Hepatocyte (in vitro differentiated cells): ENCODE measurements around the gene ATP1A4. TPM values are rescaled to one million over a fixed set of nuclear protein-coding genes. Genes with fewer than 3 reads are reported as not detected.

Experiments
- DNase-seq: peaks from one replicate; pipeline ENCODE4 v3.0.0-alpha.2; 2016; ENCODE audit warnings: low spot score
- H2AFZ ChIP-seq: fragments of 200-600 bp; sonication (generic); 2 replicates; pipeline ENCODE4 v1.6.0; 2016; ENCODE audit warnings: antibody characterized with exemption, mild to moderate bottlenecking
- H3K27ac ChIP-seq: fragments of 200-600 bp; sonication (generic); 2 replicates; pipeline ENCODE4 v1.5.1; 2016; ENCODE audit warnings: mild to moderate bottlenecking
- H3K27me3 ChIP-seq: fragments of 200-600 bp; sonication (generic); 2 replicates; pipeline ENCODE4 v1.6.1; 2016
- H3K36me3 ChIP-seq: fragments of 200-600 bp; sonication (generic); replicated peaks from 2 replicates; pipeline ENCODE4 v1.5.1; 2016; ENCODE audit warnings: low read depth; ENCODE audit not compliant: insufficient read depth
- H3K4me1 ChIP-seq: fragments of 200-600 bp; sonication (generic); 2 replicates; pipeline ENCODE4 v1.5.1; 2016; ENCODE audit warnings: mild to moderate bottlenecking, moderate library complexity; ENCODE audit not compliant: insufficient read depth
- H3K4me2 ChIP-seq: fragments of 200-600 bp; sonication (generic); 2 replicates; pipeline ENCODE4 v1.6.0; 2016
- H3K4me3 ChIP-seq: fragments of 200-600 bp; sonication (generic); 2 replicates; pipeline ENCODE4 v1.5.1; 2016; ENCODE audit warnings: mild to moderate bottlenecking
- H3K79me2 ChIP-seq: fragments of 200-600 bp; sonication (generic); 2 replicates; pipeline ENCODE4 v1.6.0; 2017; ENCODE audit warnings: mild to moderate bottlenecking
- H3K9me2 ChIP-seq: fragments of 200-600 bp; sonication (generic); replicated peaks from 2 replicates; pipeline ENCODE4 v1.6.0; 2017; ENCODE audit warnings: mild to moderate bottlenecking; ENCODE audit not compliant: insufficient read depth
- H3K9me3 ChIP-seq: fragments of 200-600 bp; sonication (generic); 2 replicates; pipeline ENCODE4 v1.5.1; 2016; ENCODE audit warnings: low read depth, mild to moderate bottlenecking
- H4K20me1 ChIP-seq: fragments of 200-600 bp; sonication (generic); 2 replicates; pipeline ENCODE4 v1.6.0; 2016; ENCODE audit warnings: mild to moderate bottlenecking; ENCODE audit not compliant: insufficient read depth, poor library complexity, severe bottlenecking
- CTCF ChIP-seq: fragments of 200-600 bp; sonication (generic); IDR thresholded peaks from 2 replicates; pipeline ENCODE4 v1.5.1; 2016; ENCODE audit warnings: antibody characterized with exemption, mild to moderate bottlenecking; ENCODE audit not compliant: poor library complexity
- EZH2 ChIP-seq: fragments of 200-600 bp; sonication (generic); IDR thresholded peaks from 2 replicates; pipeline ENCODE4 v1.6.1; 2016; ENCODE audit warnings: antibody characterized with exemption, mild to moderate bottlenecking, borderline replicate concordance
- EZH2phosphoT487 ChIP-seq: fragments of 200-600 bp; sonication (generic); IDR thresholded peaks from one replicate; pipeline ENCODE4 v1.6.1; 2018; ENCODE audit warnings: antibody characterized with exemption, mild to moderate bottlenecking, low read depth, moderate library complexity; ENCODE audit not compliant: unreplicated experiment, severe bottlenecking
- WGBS: methylation state at CpG from one replicate; pipeline ENCODE4 v1.1.6; 2016; ENCODE audit warnings: low lambda C conversion rate; ENCODE audit errors: missing lambda C conversion rate; 5-methylcytosine and 5-hydroxymethylcytosine counted together
- polyA plus RNA-seq: library from polyadenylated mRNA; unstranded; fragments of >200 nt; fragmentation: Nextera tagmentation; extraction: Ambion mirVana; gene quantifications from 2 replicates; pipeline ENCODE4 v1.2.1, GENCODE V29; 2016
- total RNA-seq: library from RNA; depleted of rRNA; stranded (reverse); fragments of >200 nt; gene quantifications from 2 replicates; pipeline ENCODE4 v1.2.3, GENCODE V29; 2014

The ATP1A4 gene
- total and polyA plus RNA-seq, 2 experiments from 2014 or later = 0.45 to 4.4 TPM

- 89% methylated on average over 8 of the region's 8 CpGs for WGBS
Observed at GRCh38 chr1:160137216-160137862, 14.1 kb upstream of the ATP1A4 start.

GRCh38 chr1:160139840-160140239, 11.6 kb upstream of the ATP1A4 start:
- no peak overlapping the region for H3K27ac ChIP-seq
- H3K4me1 ChIP-seq = no peaks in the 10 kb centered on the region
- no peaks in the 10 kb centered on the region for H3K27me3 ChIP-seq
- TF ChIP-seq EZH2phosphoT487 (no peak), CTCF (no peak), EZH2 (no peak)
- no peak overlapping the region for H3K4me2 ChIP-seq
- no peaks in the 10 kb centered on the region for H3K9me2 ChIP-seq
- no peaks in the 10 kb centered on the region for H4K20me1 ChIP-seq
- no peaks in the 10 kb centered on the region for H3K36me3 ChIP-seq
- no peak overlapping the region for H3K4me3 ChIP-seq
- DNase-seq = no peak
- no peaks in the 10 kb centered on the region for H3K9me3 ChIP-seq
- WGBS = 96% methylated on average over 8 of the region's 8 CpGs
- no peaks in the 10 kb centered on the region for H3K79me2 ChIP-seq
- no peak overlapping the region for H2AFZ ChIP-seq

More at GRCh38 chr1:160137216-160137862, 14.1 kb upstream of the ATP1A4 start:
- no peaks in the 10 kb centered on the region for H3K9me2 ChIP-seq
- H3K4me1 ChIP-seq = no peaks in the 10 kb centered on the region
- no peak for DNase-seq
- no peak overlapping the region for H3K4me2 ChIP-seq
- no peak overlapping the region for H3K4me3 ChIP-seq
- H4K20me1 ChIP-seq = no peaks in the 10 kb centered on the region
- no peaks in the 10 kb centered on the region for H3K27me3 ChIP-seq
- no peak overlapping the region for H2AFZ ChIP-seq
- no peak for TF ChIP-seq EZH2phosphoT487
- no peak for TF ChIP-seq EZH2
- TF ChIP-seq CTCF = no peak
- H3K27ac ChIP-seq = no peak overlapping the region
- no peaks in the 10 kb centered on the region for H3K36me3 ChIP-seq
- H3K9me3 ChIP-seq = no peaks in the 10 kb centered on the region
- no peaks in the 10 kb centered on the region for H3K79me2 ChIP-seq

GRCh38 chr1:160143695-160144094, 7.7 kb upstream of the ATP1A4 start:
- Histone ChIP-seq H3K4me3 (no peak overlapping the region), H4K20me1 (no peaks in the 10 kb centered on the region), H3K4me2 (no peak overlapping the region), H3K36me3 (no peaks in the 10 kb centered on the region), H3K4me1 (no peaks in the 10 kb centered on the region), H2AFZ (no peak overlapping the region), H3K9me3 (no peaks in the 10 kb centered on the region), H3K27me3 (no peaks in the 10 kb centered on the region), H3K79me2 (no peaks in the 10 kb centered on the region), H3K9me2 (no peaks in the 10 kb centered on the region), H3K27ac (no peak overlapping the region)
- TF ChIP-seq EZH2phosphoT487 = no peak
- no peak for TF ChIP-seq EZH2
- TF ChIP-seq CTCF = no peak
- no peak for DNase-seq
- 44% methylated on average over 1 of the region's 1 CpG for WGBS
